HG02870 (cell line): ENCODE results near the gene SEMA3B.
"Not testable (repeated sequence)": the region's sequence is repeated elsewhere in the genome, so short reads cannot be mapped to it uniquely, and the experiment has no call there.

Experiments used
- ATAC-seq: cut with Tn5 transposase; IDR thresholded peaks from one replicate; pipeline ENCODE4 v1.9.1; 2021; ENCODE audit warnings: mild to moderate bottlenecking, moderate library complexity; ENCODE audit not compliant: unreplicated experiment

Gene SEMA3B

GRCh38 chr3:50312041-50312440, 43.1 kb downstream of the SEMA3B start:
- not testable (repeated sequence) for ATAC-seq

- no peak for ATAC-seq
Measured at GRCh38 chr3:50314342-50314741, 45.4 kb downstream of the SEMA3B start.

GRCh38 chr3:50314816-50315215, 45.9 kb downstream of the SEMA3B start:
- no peak for ATAC-seq

- no peak for ATAC-seq
Measured at GRCh38 chr3:50316657-50317242, 47.8 kb downstream of the SEMA3B start.

GRCh38 chr3:50317300-50317699, 48.4 kb downstream of the SEMA3B start:
- no peak for ATAC-seq

- ATAC-seq = no peak
Measured at GRCh38 chr3:50318163-50318562, 49.2 kb downstream of the SEMA3B start.

GRCh38 chr3:50318615-50319014, 49.7 kb downstream of the SEMA3B start:
- ATAC-seq = no peak

- ATAC-seq = no peak
Measured at GRCh38 chr3:50319181-50319893, 50.4 kb downstream of the SEMA3B start.

- no peak for ATAC-seq
Measured at GRCh38 chr3:50319894-50320625, 51.1 kb downstream of the SEMA3B start.

- peak; percentile 47 for ATAC-seq
Measured at GRCh38 chr3:50320853-50321335, 51.9 kb downstream of the SEMA3B start.

GRCh38 chr3:50321336-50322114, 52.6 kb downstream of the SEMA3B start:
- peak; percentile 73 for ATAC-seq

GRCh38 chr3:50322115-50322385, 53.1 kb downstream of the SEMA3B start:
- no peak for ATAC-seq

GRCh38 chr3:50322386-50323091, 53.6 kb downstream of the SEMA3B start, which contains the start of gene HYAL2:
TSS of gene HYAL2 (minus strand) at chr3:50322745. CDS start at chr3:50320489, 2,256 bp downstream.
- ATAC-seq = no peak

GRCh38 chr3:50323092-50323600, 54.2 kb downstream of the SEMA3B start:
- ATAC-seq = no peak

- ATAC-seq = no peak
Measured at GRCh38 chr3:50323614-50324199, 54.8 kb downstream of the SEMA3B start.

GRCh38 chr3:50324351-50325112, 55.6 kb downstream of the SEMA3B start:
- no peak for ATAC-seq

GRCh38 chr3:50325113-50325480, 56.1 kb downstream of the SEMA3B start:
- ATAC-seq = no peak

GRCh38 chr3:50325497-50326181, 56.7 kb downstream of the SEMA3B start:
- ATAC-seq = no peak

- no peak for ATAC-seq
Measured at GRCh38 chr3:50326182-50326541, 57.2 kb downstream of the SEMA3B start.
